Right kidney (tissue), 1 donor: ENCODE results near the gene KCNQ1.

ENCODE experiments used
- DNase-seq: peaks from one replicate; pipeline ENCODE4 v3.0.0-alpha.2; 2016

Gene KCNQ1

DNA sequence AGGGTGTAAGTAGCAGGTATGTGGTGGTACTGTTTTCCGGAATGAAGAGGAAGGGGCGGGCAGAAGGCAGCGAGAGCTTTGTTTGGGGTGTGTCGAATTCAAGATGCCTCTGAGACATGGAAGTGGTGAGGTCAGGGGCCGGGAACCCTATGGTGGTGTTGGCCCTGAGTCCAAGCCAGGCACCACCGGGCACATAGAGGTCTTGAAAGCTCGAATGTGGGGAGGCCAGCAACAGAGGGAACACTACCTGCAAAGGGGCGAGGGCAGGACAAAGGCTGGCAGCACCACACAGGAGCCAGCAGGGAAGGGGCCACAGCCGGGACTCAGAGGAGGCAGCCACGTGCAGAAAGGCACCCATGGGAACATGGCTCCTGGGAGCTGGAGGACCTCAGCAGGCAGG is 383.0 kb downstream of the KCNQ1 start:
- no peak for DNase-seq

GRCh38 chr11:2828585-2829330 is 383.9 kb downstream of the KCNQ1 start:
- DNase-seq = no peak

DNA sequence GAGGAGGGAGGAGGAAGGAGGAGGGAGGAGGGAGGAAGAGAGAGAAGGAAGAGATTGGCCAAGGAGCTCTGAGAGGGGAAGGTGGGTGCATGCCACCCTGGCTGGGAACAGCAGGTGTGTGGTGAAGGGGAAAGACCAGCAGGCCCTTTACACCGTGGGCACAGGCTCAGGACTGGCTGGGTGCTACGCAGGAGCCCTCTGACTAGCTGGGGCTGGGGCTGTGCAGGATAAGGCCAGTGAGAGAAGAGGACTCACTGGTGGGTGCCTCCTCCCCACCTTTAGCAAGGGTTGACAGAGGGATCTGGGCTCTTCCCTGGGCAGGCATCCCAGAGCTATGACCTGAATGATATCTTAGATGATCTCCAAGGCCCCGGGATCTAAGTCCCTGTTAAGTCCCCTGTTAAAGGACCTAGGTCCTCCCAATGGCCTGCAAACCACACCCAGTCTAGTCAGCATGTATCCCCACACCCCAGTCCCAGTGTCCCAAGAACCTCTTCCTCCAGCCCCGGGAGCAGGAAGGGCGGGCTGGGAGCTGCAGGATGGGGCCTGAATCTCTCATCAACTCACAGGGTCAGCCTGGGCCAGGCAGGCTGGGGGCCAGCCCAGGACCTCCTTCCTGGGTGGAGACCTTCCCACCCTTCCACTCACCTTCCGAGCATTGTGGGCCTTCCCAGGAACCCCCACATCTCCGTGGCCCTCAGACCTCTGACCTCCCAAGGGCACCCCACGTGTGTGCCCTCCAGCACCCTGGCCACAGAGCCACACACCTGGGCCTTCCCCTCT is 385.4 kb downstream of the KCNQ1 start:
- DNase-seq = no peak

GRCh38 chr11:2830886-2831285 is 386.1 kb downstream of the KCNQ1 start:
- no peak for DNase-seq

GRCh38 chr11:2831781-2832532 is 387.1 kb downstream of the KCNQ1 start:
- DNase-seq = no peak

DNA sequence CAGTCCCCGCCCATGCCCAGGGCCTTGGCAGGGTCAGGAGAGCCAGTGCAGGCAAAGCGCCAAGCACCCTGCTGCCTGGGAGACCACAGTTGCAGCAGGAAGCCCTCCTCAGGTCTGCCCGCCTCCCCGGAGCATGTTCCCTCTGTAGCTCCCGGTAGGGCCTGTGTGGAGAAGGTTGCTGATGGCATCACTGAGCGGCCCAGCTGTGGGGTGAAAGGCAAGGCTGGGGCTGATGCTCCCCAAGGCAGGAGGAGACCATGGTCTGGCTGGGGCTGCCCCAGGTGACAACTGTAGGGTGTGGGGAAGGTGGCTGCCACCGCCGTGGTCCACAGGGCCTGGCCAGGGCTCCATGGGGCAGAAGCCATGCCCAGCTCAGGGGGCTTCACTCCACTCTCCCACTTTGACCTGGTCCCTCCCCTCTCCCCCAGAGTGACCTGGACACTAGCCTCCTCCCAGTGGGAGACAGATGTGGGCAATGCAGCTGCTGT is 387.8 kb downstream of the KCNQ1 start:
- DNase-seq = no peak

GRCh38 chr11:2833051-2833715 is 388.4 kb downstream of the KCNQ1 start:
- no peak for DNase-seq

DNA sequence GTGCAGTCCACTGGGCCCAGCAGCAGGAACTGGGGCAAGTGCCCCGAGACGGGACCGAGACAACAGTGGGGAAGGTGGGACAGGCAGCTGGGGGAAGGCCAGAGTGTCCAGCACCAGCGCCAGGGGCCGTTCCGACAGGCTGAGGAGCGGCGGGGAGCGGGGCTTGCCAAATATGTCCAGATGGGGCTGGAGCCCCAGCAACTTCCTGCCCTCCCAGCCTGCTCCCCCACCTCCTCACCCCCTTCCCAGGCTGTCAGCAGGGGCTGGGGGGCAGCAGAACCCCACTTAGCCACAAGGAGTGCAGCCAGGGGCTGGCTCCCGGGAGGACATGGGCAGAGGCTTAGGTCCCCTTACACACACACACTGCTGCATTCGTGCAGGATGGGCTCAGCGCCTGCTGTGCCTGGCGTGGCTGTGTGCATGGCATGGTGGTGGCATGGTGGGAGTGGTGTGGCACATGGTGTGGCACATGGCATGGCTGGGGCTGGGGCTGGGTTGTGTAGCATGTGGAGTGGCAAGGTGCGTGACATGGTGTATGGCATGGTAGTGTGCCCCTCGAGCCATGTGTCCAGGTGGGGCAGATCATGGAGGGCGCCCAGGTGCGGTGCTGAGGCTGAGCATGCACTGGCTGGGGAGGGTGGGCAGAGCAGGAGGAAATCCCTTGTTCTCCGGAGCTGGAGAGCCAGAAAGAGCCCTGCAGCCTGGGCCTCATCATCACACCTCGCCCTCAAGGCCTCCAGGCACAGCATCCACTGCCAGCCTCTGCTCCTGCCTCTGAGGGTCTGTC is 389.1 kb downstream of the KCNQ1 start:
- no peak for DNase-seq

GRCh38 chr11:2834503-2835273 is 389.9 kb downstream of the KCNQ1 start:
- no peak for DNase-seq

- DNase-seq = no peak
These were observed 390.5 kb downstream of the KCNQ1 start for GRCh38 chr11:2835296-2835695.

GRCh38 chr11:2835751-2836150 is 390.9 kb downstream of the KCNQ1 start:
- no peak for DNase-seq

DNA sequence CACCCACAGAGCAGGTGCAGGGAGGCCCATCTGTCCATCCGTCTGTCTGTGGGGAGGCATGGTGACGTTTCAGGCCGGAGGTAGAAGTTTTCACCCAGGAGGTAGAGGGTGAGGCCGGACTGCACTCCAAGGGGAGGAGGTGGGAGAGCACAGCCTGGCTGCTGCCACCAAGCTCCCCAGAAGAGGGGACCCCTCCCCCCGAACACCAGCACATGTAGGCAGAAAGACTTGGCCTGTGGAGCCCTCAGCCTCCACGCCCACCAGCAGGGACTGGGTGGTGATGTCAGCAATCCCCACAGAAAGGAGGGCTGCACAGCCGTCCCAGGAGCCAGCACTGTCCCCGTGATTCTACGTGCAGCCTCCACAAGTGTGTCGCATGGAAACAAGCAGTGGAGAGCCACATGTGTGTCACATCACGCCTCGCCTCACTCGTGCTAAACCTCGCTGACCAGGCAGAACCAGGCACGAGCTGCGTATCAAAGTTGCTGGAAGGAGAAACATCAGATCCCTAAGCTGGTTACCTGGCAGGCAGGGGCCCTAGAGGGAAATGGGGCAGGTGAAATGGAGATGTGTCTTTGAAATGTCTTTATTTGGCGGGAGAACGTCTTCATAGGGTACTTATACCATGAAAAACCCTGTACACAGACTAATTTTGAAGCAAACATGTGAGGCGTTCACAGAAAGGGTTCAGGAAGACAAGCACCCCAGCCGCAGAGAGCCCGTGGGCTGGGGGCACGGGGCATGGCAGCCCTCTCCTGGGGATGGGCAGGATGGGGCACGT is 391.7 kb downstream of the KCNQ1 start:
- peak; percentile 68 for DNase-seq

DNA sequence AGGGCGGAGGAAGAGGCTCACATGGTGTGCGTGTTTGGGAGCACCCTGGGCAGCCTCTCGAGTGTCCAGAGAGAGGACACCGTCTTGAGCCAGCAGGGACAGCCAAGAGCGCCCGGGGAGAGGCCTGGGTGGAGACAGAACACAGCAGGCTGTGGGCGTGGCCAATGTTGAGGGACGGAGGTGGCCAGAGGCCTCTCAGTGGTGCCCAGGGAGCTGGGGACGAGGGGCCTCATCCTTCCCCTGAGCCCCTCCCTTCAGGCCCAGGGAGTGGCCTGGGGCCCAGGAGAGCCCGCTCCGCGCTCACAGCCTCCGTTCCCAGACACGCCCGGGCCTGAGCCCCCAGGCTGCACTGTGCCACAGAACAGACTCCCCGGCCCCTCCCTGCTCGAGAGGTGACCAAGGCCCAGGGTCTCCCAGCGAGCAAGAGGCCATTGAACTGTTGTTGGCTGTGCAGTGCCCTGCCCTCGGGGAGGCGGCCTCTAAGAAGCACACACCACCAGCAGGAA is 392.3 kb downstream of the KCNQ1 start:
- peak; percentile 70 for DNase-seq

- DNase-seq = no peak
These were observed 392.8 kb downstream of the KCNQ1 start for GRCh38 chr11:2837651-2838050.

GRCh38 chr11:2838091-2838490 is 393.3 kb downstream of the KCNQ1 start:
- DNase-seq = no peak

GRCh38 chr11:2838676-2839294 is 394.0 kb downstream of the KCNQ1 start:
- no peak for DNase-seq

DNA sequence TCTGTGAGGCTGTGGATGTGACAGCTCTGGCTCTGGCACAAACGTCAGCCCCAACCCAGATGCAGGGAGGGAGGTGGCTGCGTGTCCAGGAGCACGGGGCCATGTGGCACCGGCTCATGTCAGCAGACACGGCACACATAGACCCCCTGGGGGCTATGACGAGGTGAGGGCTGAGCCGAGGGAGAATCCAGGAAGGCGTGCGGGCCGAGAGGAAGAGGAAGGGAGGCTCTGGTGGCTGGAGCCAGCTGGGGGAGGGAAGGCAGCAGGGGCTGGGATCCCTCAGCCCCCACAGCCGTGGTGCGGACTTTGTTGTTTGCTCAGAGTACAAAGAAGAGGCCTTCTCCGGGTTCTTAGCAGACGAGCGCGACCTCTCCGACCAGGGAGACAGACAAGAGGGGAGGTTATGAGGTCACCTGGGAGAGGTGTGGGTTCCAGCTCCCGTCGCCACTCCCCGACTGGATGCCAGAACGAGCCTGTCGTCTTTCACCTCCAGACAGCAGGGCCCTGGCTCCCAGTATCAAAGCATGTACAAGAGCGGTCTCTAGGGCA is 394.7 kb downstream of the KCNQ1 start:
- DNase-seq = peak; percentile 55

- no peak for DNase-seq
These were observed 396.8 kb downstream of the KCNQ1 start for GRCh38 chr11:2841411-2842190.
